Measurements from ENCODE around the gene HPCAL1.

DNA sequence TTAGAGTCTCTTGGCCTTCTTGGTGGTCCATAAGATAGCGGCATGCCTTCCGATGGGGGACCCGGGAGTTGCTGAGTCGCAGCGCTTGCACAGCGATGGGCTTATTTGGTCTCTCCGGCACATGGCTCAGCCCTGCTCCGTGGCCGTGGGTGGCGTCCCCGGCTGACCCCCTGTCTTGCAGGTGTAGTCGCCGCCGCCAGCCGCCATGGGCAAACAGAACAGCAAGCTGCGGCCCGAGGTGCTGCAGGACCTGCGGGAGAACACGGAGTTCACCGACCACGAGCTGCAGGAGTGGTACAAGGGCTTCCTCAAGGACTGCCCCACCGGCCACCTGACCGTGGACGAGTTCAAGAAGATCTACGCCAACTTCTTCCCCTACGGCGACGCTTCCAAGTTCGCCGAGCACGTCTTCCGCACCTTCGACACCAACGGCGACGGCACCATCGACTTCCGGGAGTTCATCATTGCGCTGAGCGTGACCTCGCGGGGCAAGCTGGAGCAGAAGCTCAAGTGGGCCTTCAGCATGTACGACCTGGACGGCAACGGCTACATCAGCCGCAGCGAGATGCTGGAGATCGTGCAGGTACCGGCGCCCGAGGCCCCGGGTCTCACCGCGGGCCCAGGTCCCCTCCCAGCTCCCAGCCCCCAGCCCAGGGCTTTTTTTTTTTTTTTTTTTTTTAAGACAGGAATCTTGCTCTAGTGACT, 117.0 kb downstream of the HPCAL1 start:
- no peak for TF ChIP-seq EZH2phosphoT487 (IDR thresholded peaks at IDR 0.05; ENCODE audit: borderline replicate concordance)
- TF ChIP-seq, protein P1, sequence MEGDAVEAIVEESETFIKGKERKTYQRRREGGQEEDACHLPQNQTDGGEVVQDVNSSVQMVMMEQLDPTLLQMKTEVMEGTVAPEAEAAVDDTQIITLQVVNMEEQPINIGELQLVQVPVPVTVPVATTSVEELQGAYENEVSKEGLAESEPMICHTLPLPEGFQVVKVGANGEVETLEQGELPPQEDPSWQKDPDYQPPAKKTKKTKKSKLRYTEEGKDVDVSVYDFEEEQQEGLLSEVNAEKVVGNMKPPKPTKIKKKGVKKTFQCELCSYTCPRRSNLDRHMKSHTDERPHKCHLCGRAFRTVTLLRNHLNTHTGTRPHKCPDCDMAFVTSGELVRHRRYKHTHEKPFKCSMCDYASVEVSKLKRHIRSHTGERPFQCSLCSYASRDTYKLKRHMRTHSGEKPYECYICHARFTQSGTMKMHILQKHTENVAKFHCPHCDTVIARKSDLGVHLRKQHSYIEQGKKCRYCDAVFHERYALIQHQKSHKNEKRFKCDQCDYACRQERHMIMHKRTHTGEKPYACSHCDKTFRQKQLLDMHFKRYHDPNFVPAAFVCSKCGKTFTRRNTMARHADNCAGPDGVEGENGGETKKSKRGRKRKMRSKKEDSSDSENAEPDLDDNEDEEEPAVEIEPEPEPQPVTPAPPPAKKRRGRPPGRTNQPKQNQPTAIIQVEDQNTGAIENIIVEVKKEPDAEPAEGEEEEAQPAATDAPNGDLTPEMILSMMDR (conservative IDR thresholded peaks at IDR 0.05; ENCODE audit: low read length) = no peak

All from Loucy (cell line).